Peyer's patch (tissue), 4 donors: Measurements from ENCODE around the gene FOLR2.

Experiments
- POLR2A ChIP-seq, 2 donors: fragments of 450-650 bp; IDR thresholded peaks; one replicate each; pipeline ENCODE4 v1.5.1; 2017; ENCODE audit warnings: antibody characterized with exemption in 2 of 2, mild to moderate bottlenecking in 2 of 2, moderate library complexity in 2 of 2
- TF ChIP-seq, protein P1 (sequence below), 6 experiments: fragments of 450-650 bp in 4 of 6; fragments of 200-600 bp in 2 of 6; sonication (generic) in 1 of 6; IDR thresholded peaks; one replicate each; pipeline ENCODE4 v1.5.1; 2017 to 2019; ENCODE audit warnings: antibody characterized with exemption in 6 of 6, mild to moderate bottlenecking in 3 of 6, moderate library complexity in 1 of 6

- TF ChIP-seq, protein P1, sequence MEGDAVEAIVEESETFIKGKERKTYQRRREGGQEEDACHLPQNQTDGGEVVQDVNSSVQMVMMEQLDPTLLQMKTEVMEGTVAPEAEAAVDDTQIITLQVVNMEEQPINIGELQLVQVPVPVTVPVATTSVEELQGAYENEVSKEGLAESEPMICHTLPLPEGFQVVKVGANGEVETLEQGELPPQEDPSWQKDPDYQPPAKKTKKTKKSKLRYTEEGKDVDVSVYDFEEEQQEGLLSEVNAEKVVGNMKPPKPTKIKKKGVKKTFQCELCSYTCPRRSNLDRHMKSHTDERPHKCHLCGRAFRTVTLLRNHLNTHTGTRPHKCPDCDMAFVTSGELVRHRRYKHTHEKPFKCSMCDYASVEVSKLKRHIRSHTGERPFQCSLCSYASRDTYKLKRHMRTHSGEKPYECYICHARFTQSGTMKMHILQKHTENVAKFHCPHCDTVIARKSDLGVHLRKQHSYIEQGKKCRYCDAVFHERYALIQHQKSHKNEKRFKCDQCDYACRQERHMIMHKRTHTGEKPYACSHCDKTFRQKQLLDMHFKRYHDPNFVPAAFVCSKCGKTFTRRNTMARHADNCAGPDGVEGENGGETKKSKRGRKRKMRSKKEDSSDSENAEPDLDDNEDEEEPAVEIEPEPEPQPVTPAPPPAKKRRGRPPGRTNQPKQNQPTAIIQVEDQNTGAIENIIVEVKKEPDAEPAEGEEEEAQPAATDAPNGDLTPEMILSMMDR (IDR thresholded peaks at IDR 0.05), result no peak
- no peak for TF ChIP-seq POLR2A (IDR thresholded peaks at IDR 0.05)
Observed at GRCh38 chr11:72237112-72237931, 20.7 kb downstream of the FOLR2 start.
